GM12874 (cell line): ENCODE measurements around the gene CYFIP1.

Experiments used
- CTCF ChIP-seq: IDR thresholded peaks from 2 replicates; pipeline ENCODE4 v1.5.1; 2011; ENCODE audit warnings: low read depth, mild to moderate bottlenecking, control low read depth, low read length, moderate library complexity; ENCODE audit not compliant: insufficient read depth

Gene CYFIP1

DNA sequence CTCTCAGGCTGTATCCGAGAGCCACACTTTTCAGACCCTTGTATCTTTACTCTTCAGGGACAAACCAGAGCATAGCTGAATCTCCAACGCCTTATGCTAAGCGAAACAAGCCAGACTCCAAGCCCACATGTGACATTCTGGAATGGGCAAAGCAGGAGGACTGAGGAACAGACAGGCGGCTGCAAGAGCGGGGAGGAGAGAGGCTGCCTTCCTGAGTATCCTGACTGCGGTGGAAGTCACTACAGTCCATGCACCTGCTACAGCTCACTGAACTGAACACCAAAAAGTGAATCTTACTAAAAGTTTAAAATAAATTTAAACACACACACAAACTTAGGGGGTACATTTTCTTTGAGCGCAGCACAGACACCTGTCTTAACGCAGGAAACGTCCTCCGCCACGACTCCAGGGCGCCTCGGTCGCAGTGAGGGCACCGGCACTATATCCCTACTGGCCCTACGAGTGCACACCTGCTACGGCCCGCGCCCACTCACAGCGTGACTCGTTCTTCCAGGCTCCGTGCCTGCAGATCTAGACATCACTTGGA lies 1.4 kb downstream of the CYFIP1 start:
- no peak for TF ChIP-seq CTCF

DNA sequence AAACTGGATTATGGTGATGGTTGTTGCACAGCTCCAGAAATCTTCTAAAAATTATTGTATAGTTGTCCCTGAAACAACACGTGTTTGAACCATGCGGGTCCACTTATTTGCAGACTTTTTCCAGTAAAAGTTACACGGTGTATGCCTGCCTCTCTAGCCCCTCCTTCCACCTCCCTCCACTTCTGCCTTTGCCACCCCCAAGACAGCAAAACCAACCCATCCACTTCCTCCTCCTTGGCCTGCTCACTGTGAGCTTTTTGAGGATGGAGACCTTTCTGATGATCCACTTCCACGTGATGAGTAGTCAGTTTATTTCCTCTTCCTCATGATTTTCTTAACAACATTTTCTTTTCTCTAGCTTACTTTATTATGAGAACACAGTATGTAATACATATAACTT lies 5.4 kb downstream of the CYFIP1 start:
- no peak for TF ChIP-seq CTCF

GRCh38 chr15:22973987-22974386 lies 6.2 kb downstream of the CYFIP1 start:
- no peak for TF ChIP-seq CTCF

GRCh38 chr15:22973286-22973685 lies 6.9 kb downstream of the CYFIP1 start:
- no peak for TF ChIP-seq CTCF

DNA sequence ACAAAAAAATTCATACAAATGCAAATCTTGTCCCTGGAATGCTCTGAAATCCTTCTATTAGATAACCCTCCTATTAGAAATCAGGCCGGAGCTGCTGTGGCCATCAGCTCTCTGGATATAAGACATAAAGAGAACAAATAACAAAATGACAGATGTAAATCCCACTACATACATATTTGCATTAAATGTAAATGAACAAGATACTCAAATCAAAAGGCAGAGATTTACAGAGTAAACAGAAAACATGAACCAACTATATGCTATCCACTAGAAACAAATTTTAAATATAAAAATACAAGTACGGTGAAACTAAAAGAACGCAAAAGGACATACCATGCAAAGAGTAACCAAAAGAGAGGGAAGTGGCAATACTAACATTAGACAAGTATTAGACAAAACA lies 10.7 kb downstream of the CYFIP1 start:
- TF ChIP-seq CTCF: no peak

GRCh38 chr15:22968366-22968765 lies 11.8 kb downstream of the CYFIP1 start:
- no peak for TF ChIP-seq CTCF

- no peak for TF ChIP-seq CTCF
These were observed 12.9 kb downstream of the CYFIP1 start for GRCh38 chr15:22967084-22967770.
